Liver (tissue), 3 donors: Measurements from ENCODE around the gene AKAP7.

Experiments used
- CTCF ChIP-seq: fragments of 150-350 bp; IDR thresholded peaks from 2 replicates; pipeline ENCODE4 v1.5.1; 2017; ENCODE audit warnings: improper control_type of control experiment, low read depth, low read length; ENCODE audit not compliant: missing input control
- SP1 ChIP-seq: IDR thresholded peaks from 2 replicates; pipeline ENCODE4 v1.6.1; 2018; ENCODE audit warnings: antibody characterized with exemption, mild to moderate bottlenecking
- donor health status: healthy.
- donor health status: healthy.

- TF ChIP-seq SP1 (no peak), CTCF (no peak)
Measured at GRCh38 chr6:131225127-131225526, 89.9 kb downstream of the AKAP7 start.
